GM19467 (cell line): Measurements from ENCODE around the gene CDH2.

Source experiments
- ATAC-seq: cut with Tn5 transposase; IDR thresholded peaks from one replicate; pipeline ENCODE4 v1.9.1; 2021; ENCODE audit warnings: mild to moderate bottlenecking, moderate library complexity; ENCODE audit not compliant: unreplicated experiment

CDH2 gene

GRCh38 chr18:28171837-28172236 is 5.1 kb downstream of the CDH2 start:
- no peak for ATAC-seq

GRCh38 chr18:28168725-28169124 is 8.2 kb downstream of the CDH2 start:
- ATAC-seq: no peak

GRCh38 chr18:28167835-28168349 is 9.0 kb downstream of the CDH2 start:
- no peak for ATAC-seq

GRCh38 chr18:28164771-28165483 is 12.0 kb downstream of the CDH2 start:
- no peak for ATAC-seq

GRCh38 chr18:28163201-28163775 is 13.6 kb downstream of the CDH2 start:
- no peak for ATAC-seq

- ATAC-seq: no peak
Observed at GRCh38 chr18:28161608-28162599, 15.0 kb downstream of the CDH2 start.

GRCh38 chr18:28159055-28159454 is 17.9 kb downstream of the CDH2 start:
- no peak for ATAC-seq

- ATAC-seq: no peak
Observed at GRCh38 chr18:28158083-28158581, 18.8 kb downstream of the CDH2 start.

- ATAC-seq: no peak
Observed at GRCh38 chr18:28153485-28154065, 23.4 kb downstream of the CDH2 start.

- ATAC-seq: no peak
Observed at GRCh38 chr18:28152754-28153153, 24.2 kb downstream of the CDH2 start.

- ATAC-seq: no peak
Observed at GRCh38 chr18:28152354-28152753, 24.6 kb downstream of the CDH2 start.

GRCh38 chr18:28151434-28151833 is 25.5 kb downstream of the CDH2 start:
- no peak for ATAC-seq

- ATAC-seq: no peak
Observed at GRCh38 chr18:28150925-28151324, 26.0 kb downstream of the CDH2 start.

- ATAC-seq: no peak
Observed at GRCh38 chr18:28149810-28150420, 27.0 kb downstream of the CDH2 start.

- no peak for ATAC-seq
Observed at GRCh38 chr18:28147674-28148171, 29.2 kb downstream of the CDH2 start.

GRCh38 chr18:28143725-28144124 is 33.2 kb downstream of the CDH2 start:
- no peak for ATAC-seq

GRCh38 chr18:28138816-28139215 is 38.1 kb downstream of the CDH2 start:
- no peak for ATAC-seq

GRCh38 chr18:28136071-28136470 is 40.9 kb downstream of the CDH2 start:
- ATAC-seq: no peak

GRCh38 chr18:28134774-28135173 is 42.2 kb downstream of the CDH2 start:
- no peak for ATAC-seq

GRCh38 chr18:28132084-28132483 is 44.8 kb downstream of the CDH2 start:
- ATAC-seq: no peak
